GM19452 (cell line): ENCODE data around the gene GPSM1.
"Not testable (repeated sequence)": the region's sequence is repeated elsewhere in the genome, so short reads cannot be mapped to it uniquely, and the experiment has no call there.

Experiments used
- ATAC-seq: cut with Tn5 transposase; IDR thresholded peaks from one replicate; pipeline ENCODE4 v1.9.1; 2021; ENCODE audit not compliant: unreplicated experiment

GPSM1 gene

GRCh38 chr9:136317695-136318094, 9.6 kb upstream of the GPSM1 start:
- no peak for ATAC-seq

GRCh38 chr9:136318111-136318775, 9.1 kb upstream of the GPSM1 start:
- ATAC-seq = no peak

GRCh38 chr9:136318776-136319241, 8.5 kb upstream of the GPSM1 start:
- no peak for ATAC-seq

GRCh38 chr9:136319244-136319643, 8.1 kb upstream of the GPSM1 start:
- not testable (repeated sequence) for ATAC-seq

GRCh38 chr9:136319955-136320354, 7.4 kb upstream of the GPSM1 start:
- not testable (repeated sequence) for ATAC-seq

GRCh38 chr9:136320972-136321371, 6.4 kb upstream of the GPSM1 start:
- ATAC-seq = not testable (repeated sequence)

GRCh38 chr9:136321561-136321960, 5.8 kb upstream of the GPSM1 start:
- ATAC-seq = no peak

- no peak for ATAC-seq
Observed at GRCh38 chr9:136322756-136323330, 4.5 kb upstream of the GPSM1 start.

GRCh38 chr9:136323371-136323789, 4.0 kb upstream of the GPSM1 start:
- ATAC-seq = no peak

GRCh38 chr9:136324501-136325300, 2.6 kb upstream of the GPSM1 start:
- ATAC-seq = no peak

- ATAC-seq = no peak
Observed at GRCh38 chr9:136325358-136325757, 2.0 kb upstream of the GPSM1 start.

GRCh38 chr9:136326061-136326760, 1.1 kb upstream of the GPSM1 start:
- ATAC-seq = no peak

GRCh38 chr9:136326761-136327303, 507 bp upstream of the GPSM1 start:
- ATAC-seq = no peak

GRCh38 chr9:136328011-136328621, 777 bp downstream of the GPSM1 start:
- no peak for ATAC-seq

- ATAC-seq = no peak
Observed at GRCh38 chr9:136328622-136329041, 1.3 kb downstream of the GPSM1 start.

GRCh38 chr9:136329211-136329627, 1.9 kb downstream of the GPSM1 start:
- ATAC-seq = no peak

- ATAC-seq = no peak
Observed at GRCh38 chr9:136329636-136330405, 2.5 kb downstream of the GPSM1 start.

- ATAC-seq = no peak
Observed at GRCh38 chr9:136330406-136330990, 3.2 kb downstream of the GPSM1 start.

GRCh38 chr9:136331030-136331429, 3.7 kb downstream of the GPSM1 start:
- no peak for ATAC-seq
